Activated CD4-positive, CD25-positive, alpha-beta regulatory T cell (primary cell): ENCODE measurements around the gene SSH2.
A peak's percentile ranks its signal among the peaks of the same experiment; 100 is the strongest.

Experiments used
- DNase-seq, 4 experiments: peaks; one replicate each; lab custom pipeline; 2025; lab: John Stamatoyannopoulos, UW

The SSH2 gene

DNA sequence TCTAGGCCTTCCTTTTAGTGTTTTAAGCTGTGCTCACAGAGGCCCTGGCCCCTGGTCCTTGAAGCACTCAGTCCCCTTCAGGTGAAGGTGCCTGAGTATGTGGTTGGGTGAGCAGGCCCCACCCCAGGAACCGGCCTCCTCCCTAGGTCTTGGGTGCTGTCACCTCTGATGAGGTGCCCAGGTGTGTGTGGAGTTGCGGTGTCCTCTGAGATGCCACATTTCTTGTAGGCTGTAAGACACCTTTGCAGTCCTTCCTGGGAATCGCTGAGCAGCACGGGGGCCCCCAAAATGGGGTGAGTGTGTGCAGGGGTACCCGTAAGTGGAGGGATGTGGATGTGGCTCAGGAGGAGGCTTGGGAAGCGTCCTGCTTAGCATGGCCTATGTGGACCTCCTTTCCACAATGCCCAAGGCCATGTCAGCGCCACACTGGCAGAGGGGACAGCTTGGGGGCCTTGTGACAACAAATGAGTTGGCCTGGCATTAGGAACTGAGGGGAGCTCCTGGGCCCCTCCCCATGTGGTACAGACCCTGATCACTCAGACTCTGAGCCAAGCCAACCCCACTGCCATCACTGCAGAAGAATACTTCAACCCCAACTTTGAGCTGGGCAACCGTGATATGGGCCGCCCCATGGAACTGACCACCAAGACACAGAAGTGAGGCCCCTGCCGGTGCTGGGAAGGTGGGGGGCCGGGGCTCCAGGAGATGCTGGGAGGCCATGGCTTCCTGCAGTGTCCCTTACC is 318.5 kb downstream of the SSH2 start:
- no peak for DNase-seq

DNA sequence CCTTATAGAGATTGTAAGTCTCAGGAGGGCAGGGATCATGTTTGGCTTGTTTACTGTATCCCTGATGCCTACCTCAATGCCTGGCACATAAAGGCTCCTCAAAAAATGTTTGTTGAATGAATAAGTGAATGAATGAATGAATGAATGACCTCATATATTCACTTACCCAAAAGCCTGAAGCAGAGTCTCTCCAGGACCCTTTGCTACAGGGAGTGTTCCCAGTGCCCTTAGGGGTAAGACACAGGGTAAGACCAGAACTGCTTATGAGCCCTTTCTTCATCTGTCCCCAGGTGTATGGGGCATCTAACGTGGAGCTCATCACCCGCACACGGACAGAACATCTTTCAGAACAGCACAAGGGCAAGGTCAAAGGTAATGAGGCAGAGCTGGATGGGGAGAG is 319.6 kb downstream of the SSH2 start:
- no peak for DNase-seq

DNA sequence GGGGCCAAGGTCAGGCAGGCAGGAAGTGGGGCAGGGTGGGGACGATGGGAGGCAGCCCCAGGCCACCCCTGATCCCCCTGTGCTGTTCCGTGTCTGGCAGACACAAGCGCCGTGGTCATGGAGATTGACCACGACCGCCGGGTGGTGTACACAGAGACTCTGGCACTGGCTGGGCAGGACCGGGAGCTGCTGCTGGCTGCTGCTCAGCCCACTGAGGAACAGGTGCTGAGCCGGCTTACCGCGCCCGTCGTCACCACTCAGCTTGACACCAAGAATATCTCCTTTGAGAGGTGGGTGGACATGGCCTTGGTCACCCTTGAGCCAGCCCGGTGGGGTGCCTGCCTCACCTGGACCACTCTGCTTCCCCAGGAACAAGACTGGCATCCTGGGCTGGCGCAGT is 321.0 kb downstream of the SSH2 start:
- DNase-seq: no peak

DNA sequence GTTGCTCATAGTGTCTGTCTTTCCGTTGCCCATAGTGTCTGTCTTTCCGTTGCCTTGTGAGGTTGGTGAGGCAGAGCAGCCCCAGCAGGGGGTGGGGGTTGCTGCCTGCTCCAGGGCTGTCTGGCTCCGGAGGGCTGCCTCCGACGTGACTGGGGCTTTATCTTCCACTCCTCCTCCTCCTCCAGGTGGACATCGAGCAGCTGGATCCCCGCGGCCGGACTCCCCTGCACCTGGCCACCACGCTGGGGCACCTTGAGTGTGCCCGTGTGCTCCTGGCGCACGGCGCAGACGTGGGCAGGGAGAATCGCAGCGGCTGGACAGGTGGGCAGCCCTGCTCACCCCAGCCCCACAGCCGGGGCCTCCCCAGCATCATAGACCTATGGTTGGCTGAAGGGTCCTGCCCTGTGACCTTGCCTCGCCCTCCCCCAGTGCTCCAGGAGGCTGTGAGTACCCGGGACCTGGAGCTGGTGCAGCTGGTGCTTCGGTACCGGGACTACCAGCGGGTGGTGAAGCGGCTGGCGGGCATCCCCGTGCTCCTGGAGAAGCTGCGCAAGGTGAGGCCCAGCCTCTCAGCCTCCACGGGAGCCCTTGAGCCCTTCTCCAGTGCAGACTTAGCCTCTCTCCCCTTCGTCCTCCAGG is 322.4 kb downstream of the SSH2 start:
- DNase-seq: no peak

DNA sequence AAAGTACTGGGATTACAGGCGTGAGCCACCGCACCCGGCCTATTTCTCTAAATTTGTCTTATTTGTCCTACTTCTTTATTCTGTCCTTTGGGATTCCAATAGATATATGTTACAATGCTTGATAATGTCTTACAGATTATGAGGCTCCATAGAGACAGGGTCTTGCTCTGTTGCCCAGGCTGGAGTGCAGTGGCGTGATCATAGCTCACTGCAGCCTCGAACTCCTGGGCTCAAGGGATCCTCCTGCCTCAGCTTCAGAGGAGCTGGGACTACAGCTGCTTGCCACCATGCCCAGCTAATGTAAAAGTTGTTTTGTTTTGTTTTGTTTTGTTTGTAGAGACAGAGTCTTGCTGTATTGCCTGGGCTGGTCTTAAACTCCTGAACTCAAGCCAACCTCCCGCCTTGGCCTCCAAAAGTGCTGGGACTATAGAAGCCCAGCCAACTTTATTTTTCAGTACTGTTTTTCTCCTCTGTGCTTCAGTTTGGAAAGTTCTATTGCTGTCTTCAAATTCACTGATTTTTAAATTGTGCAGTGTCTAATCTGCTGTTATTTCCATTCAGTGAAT is 326.8 kb downstream of the SSH2 start:
- no peak for DNase-seq

DNA sequence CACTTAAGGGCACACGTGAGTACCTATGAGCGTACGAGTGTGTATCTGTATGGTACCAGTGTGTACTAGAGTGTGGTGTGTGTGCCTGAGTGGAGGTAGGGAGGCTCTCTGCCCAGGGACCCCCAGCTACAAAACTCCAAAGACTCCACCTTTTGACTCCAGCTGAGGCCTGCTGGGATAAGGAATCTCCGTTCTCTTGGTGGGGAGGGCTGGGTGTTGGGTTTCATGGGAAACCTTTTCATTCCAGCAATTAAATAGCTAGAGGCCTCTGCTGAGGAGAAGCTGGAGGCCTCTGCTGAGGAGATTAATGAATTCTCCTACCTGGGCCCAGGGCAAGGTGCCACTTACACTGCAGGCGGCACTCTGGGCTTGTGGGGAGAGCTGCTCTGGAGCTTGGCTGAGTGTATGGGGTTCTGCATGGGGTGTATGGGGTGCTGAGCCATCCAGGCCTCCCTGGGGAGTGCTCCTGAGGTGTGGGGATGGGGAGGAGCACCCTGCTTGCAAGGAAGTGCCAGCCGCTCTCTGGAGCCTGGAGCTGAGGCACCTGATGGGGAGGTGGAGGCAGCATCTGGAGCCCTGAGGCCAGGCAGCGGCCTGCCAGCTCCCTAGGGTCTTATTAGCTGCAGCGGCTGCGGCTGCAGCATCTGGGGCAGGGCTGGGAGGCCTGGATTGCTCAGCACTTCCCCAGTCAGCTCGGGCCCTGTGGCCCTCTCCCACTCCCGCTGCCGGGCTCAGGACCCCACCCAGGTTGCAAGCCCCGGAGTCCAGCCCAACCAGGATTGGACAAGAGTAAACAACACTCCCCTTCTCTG is 332.5 kb downstream of the SSH2 start:
- DNase-seq: no peak

DNA sequence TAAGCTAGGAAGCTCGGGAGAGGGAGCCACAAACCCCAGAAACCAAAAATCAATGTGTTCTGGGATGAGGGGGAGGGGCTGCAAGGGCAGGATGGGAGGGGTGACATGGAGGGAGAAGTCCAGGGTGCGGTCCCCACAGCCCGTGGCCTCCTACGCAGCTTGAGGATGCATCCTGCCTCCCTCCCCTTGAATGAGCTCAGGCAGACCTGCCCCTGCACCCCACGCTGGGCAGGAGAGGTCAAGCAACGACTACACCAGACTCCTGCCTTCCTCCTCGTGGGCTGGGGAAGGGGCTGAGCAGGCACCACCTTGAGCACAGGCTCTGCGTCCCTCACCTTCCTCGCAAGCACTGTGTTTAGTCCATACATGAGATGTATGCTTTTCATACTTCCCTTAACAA is 333.2 kb downstream of the SSH2 start:
- no peak for DNase-seq

DNA sequence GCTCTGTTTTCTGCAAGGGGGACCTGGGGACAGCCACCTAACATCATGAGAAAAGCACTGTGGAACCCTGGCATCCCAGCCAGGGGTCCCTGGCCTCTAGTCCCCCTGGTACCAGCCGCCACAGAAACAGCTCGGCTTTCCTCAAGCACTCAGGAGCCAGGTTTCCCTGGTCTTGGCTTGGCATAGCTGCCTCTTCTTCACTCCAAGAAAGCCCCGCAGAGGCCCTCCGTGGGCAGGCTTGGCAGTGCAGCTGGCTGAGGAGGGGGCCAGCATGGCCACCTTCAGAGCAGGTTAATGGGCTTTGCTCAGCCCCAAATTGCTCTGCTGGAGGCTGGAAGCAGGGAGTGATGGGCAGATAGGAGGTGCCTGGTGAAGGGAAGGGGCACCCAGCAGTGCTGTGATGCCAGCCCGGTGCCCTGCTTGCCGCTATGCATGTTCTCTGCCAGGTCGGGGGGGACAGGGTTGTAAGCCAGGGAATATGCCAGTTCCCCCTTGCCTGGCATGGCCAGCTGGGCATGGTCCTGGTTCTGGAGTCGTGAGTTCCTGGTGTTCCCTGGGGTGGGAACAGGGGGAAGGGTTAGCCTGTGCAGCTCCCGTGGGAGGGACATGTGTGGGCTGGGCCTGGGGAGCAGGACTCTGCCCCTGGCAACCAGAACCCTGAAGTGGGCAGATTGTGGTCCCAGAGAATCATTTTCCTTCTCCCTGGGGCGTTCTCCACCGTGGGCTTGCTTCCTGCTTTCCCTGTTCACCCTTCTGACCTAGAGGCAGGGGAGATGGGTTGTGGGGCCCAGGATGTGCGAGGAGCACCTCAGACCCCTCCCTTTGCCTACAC is 333.9 kb downstream of the SSH2 start:
- DNase-seq: no peak

DNA sequence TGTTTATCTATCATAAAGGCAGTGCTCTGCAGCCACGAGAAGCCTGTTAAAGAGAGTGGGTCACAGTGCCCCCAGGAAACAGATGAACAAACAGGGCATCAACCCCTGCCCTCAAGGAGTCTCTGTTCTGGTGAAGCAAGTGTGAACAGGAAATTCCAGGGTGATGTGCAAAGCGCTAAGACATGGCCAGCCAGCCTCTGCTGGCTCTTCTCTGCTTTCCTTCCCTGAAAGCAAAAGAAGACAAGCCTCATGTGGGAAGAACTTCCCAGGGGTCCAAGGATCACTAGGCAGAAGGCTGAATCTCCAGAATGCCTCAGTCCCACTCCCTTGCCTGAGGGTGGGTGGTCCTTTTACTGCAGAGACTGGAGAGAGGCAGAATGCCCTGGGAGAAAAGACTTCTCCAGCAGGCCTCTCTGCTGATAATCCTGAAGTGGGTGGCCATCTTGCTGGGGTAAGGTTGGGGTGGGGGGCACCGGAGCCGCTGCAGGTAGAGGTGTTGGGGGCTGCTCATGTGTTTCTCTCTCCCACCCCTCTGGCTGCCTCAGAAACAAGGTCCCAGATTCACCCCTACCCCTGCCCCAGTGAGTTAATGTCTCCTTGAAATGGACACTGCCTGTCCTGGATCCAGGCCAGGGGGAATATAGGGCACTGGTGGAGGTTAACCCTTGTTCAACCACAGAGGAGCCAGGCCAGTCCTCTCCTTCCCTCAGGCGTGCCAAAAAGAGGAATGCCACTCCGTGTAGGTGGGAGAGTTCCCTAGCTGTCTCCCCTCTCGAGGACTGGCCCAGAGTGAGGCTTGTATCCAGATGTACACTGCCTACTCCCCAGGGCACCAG is 334.7 kb downstream of the SSH2 start:
- DNase-seq: no peak

DNA sequence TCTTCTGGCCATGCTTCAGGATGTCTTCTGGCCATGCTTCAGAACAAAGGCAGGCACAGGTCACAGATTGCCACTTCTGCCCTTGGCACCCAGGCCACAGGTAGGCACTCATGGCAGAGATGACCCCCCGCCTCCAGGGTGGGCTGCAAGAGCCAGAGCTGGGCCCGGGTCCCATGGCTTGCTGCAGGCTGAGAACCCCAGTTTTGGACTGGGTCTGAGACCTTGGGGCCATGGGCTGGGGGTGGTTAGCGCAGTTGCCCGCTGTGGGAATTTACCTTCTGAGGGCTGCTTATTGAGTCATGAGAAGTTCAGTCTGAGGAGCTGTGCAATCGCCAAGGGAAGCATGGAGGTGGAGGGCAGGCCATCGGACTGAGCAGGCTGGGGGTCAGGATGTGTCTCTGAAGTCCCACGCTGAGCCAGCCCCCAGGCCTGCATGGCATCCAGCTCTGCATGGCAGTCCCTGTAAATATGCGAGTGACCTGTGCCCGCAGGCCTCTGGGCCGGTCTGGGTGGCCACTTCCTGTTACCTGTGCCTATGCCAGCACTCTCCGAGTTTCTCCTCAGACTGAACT is 335.4 kb downstream of the SSH2 start:
- no peak for DNase-seq

DNA sequence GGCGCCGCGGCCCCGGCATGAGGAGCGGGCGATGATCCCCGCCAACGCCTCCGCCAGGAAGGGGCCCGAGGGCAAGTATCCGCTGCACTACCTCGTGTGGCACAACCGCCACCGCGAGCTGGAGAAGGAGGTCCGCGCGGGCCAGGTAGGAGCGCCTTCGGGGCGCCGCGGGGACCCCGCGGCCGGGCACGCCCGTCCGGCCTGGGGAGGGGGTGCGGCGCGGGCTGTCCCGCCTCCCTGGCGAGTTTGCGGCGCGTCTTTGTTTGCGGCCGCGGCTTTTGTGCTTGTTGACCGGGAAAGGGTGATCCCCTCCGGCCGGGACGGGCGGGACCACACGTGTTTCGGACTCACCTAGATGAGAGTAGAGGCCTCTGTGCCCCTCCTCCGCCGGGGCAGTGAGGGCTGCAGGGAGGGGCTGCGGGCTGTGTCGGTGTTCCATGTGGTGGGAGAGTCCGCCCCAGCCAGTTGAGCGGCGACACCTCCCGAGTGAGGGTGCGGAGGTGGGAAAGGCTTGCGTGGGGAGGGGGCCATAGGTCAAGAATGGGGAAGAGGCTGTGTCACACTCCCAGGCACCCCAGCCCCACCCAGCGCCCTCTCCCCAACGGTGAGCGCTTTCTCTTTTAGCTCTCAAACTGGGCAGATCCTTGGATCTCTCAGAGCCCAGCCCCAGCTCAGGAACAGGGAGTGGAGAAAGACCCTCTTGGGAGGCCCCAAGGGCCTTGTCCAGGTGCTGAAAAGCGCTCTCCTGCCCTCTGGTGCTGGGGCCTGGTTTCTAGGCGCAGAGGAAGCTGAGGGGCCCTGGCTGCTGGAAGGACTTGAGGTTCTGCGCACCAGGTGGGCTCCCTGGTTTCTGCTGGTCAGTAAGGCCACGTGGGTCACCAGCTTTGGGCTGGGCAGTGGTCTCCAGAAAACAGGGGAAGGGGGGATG is 336.2 kb downstream of the SSH2 start:
- DNase-seq: no peak

DNA sequence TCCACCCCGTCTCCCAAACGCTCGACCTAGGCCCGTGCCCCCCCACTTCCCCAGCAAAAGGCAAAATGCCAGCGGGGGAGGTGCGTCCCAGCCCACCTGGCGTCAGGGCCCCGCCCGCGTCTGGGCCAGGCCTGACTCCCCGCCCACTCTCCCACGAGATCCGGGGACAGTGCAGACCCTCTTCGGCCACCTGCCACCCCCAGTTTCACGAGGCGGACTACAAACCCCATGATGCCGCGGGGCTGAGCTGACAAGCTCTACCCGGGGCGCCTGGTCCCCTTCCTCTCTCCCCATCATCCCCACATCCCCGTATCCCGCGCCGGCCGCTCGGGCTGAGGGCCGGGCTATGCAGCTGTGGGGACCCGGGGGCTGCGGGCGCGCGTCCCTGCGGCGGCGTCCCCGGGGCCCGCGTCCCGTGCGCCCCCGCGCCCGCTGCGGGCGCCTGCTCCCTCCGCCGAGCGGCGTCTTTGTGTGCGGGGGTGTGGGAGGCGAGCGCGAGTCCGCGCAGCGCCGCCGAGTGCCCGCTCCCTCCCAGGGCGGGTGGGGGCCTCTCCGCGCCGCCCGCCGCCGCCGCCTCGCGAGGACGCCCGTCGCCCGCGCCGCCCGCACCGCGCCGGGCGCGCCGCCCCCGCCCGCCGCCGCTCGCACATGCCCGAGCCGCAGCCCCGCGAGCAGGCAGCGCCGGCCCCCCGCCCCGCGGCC is 337.0 kb downstream of the SSH2 start, which contains the start of gene ANKRD13B:
ANKRD13B (plus strand) TSS at position 283 of the 702 bp plus-strand sequence. CDS start 490 bp downstream, outside the sequence.
- peak in 1 of 4 experiments; percentile 39 for DNase-seq

DNA sequence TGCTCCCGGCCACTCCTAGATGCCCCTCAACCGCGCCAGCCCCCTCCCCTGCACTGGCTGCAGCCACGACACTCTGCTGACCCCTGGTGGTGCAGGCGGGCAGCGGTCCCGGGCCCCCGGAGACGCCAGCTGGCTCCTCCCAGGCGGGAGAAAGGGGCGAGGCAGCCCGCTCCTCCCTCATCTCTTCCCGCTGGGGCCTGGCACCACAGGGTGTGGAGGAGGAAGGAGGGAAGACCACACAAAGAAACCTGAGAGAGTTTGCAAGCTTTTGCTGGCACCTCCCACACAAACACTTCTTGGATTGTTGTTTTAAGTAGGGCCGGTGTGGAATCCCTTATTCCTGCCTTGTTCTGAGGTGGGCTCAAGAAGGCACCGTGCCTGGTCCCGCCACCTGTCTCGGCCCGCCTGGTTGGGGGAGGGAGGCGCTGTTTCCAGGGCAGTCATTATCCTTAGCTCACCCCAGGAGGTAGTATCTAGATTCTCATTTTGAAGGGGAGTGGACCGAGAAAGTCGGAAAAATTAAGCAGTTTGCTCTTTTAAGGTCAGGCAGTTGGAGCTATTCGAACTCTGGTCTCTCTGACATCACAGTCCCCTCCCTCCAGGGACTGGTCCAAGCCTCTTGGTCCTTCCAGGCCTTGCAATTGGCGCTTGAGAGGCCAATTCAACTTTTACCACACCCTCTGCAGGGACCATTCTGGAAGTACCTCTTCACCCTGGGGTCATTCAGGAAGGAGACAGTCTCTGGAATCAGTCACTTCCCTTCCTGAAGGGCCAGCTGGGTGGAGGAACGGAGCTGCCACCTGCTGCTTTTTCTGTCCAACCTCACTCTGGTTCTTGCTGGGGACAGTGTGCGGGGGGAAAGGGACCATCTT is 338.1 kb downstream of the SSH2 start:
- DNase-seq: peak; percentile 61 to 73 (median 68)

DNA sequence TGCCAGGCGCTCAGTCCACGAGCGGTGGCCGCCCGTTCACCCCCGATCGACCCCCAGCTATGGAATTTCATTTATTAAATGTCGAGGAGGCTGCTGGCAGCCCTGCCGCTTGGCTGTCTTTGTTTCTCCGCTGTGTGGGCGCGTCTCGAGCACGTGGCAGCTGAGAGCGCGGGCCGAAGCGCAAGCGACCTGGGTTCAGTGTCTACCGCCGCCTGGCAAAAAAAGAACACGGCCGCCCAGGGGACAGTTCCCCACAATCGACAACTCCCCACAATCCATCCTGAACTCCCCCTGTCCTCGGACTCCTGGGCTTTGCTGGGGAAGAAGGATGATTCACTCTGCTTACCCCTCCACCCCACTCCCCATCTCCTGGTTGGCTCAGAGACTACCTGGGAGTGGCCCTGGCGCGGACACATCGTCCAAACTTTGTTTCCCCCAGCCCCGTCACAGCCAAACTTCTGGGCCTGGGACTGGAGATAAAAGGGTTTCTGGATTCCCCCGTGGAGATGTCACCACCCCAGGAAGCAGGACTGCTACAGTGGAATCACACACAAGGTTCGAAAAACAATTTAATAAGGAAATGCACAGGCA is 338.8 kb downstream of the SSH2 start:
- DNase-seq: no peak

DNA sequence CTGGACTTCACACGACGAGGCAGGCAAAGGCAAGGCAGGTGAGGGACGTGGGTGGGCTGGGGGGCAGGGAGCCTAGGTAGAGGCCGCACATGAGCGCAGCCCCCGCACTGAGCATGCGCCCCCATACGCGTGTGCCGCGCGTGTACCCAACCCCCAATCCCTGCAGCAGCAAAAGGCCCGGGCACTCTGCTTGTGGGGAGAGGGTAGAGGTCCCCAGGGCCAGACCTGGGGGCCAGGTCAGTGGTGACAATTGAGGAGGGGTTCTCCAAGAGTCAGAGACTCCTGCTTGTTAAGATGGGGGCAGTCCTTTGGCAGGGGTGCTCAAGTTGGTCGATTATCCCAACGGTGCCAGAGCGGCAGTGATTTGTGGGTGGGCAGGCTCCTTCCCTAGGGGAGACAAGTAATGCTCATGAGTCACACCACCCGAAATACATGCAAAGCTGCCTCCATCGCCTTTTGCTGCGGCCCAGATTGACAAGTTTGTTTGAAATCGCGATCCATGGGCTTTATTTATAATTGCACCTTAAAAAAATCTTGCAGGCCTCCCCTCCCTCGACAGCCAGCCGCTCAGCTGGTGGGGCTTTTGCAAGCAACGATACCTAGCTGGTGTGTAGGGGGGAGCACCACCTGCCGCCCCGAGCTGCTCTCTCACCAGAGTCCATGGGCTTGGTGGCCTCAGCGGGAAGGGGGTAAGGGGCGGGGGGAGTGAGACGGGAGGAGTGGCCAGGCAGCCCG is 339.4 kb downstream of the SSH2 start:
- no peak for DNase-seq
